SU-DHL-6 (cell line): ENCODE data around the gene CHRD.

Source experiments
- CTCF ChIP-seq: fragments of 200-600 bp; sonication (generic); IDR thresholded peaks from one replicate; pipeline ENCODE4 v1.5.1; 2017; ENCODE audit warnings: antibody characterized with exemption, mild to moderate bottlenecking, low read length, moderate library complexity; ENCODE audit not compliant: insufficient read depth, poor library complexity, severe bottlenecking
- EZH2phosphoT487 ChIP-seq: fragments of 200-600 bp; sonication (generic), shearing (Covaris generic); conservative IDR thresholded peaks from 2 replicates; pipeline ENCODE4 v1.6.1; 2018; ENCODE audit warnings: mild to moderate bottlenecking, antibody characterized with exemption, low read length, moderate library complexity, mixed read lengths

GRCh38 chr3:184361932-184362667, 17.8 kb upstream of the CHRD start:
- TF ChIP-seq CTCF (no peak), EZH2phosphoT487 (no peak)
